Activated T-helper 1 cell treated with anti-CD3 and anti-CD28 coated beads, Interleukin-12 subunit alpha, Interleukin-12 subunit beta, Interleukin-2, Interleukin-4 antibody, amounts not matched to agents 30 ng/mL and 10 ng/mL and 1 ng/mL, durations not matched to agents 14 hours and 24 hours and 36 hours (primary cell): ENCODE results near the gene IGIP. TPM values are rescaled to one million over a fixed set of nuclear protein-coding genes. Genes with fewer than 3 reads are reported as not detected.

ENCODE experiments used
- total RNA-seq: library from RNA; stranded (reverse); gene quantifications from 2 replicates; pipeline ENCODE4 v1.2.3, GENCODE V29; 2022

The IGIP gene
- total RNA-seq, 1 donor from 2014 or later = 2.5 TPM

Other genes starting within 250 kb of the IGIP start
- 0.08 TPM in 1 of 2 replicates, not detected in the other for gene NRG2, start 82.6 kb upstream of the IGIP start, total RNA-seq
- gene PURA, start 11.8 kb upstream of the IGIP start, total RNA-seq = 10.6 and 12.2 TPM in 2 replicates
- 16.6 and 17.2 TPM in 2 replicates for gene CYSTM1, start 49.3 kb downstream of the IGIP start, total RNA-seq
- gene PFDN1, start 177.2 kb downstream of the IGIP start, total RNA-seq = 59.5 and 60.6 TPM in 2 replicates
- gene HBEGF, start 220.7 kb downstream of the IGIP start, total RNA-seq = 28.5 and 28.9 TPM in 2 replicates
- not detected in 2 replicates for gene SLC4A9, start 234.3 kb downstream of the IGIP start, total RNA-seq